ENCODE data around the gene NELFB. TPM values are rescaled to one million over a fixed set of nuclear protein-coding genes. Genes with fewer than 3 reads are reported as not detected.

Gene NELFB
- total RNA-seq, 4 donors from 2014 or later: 26.1 to 41.4 (median 35.2) TPM

DNA sequence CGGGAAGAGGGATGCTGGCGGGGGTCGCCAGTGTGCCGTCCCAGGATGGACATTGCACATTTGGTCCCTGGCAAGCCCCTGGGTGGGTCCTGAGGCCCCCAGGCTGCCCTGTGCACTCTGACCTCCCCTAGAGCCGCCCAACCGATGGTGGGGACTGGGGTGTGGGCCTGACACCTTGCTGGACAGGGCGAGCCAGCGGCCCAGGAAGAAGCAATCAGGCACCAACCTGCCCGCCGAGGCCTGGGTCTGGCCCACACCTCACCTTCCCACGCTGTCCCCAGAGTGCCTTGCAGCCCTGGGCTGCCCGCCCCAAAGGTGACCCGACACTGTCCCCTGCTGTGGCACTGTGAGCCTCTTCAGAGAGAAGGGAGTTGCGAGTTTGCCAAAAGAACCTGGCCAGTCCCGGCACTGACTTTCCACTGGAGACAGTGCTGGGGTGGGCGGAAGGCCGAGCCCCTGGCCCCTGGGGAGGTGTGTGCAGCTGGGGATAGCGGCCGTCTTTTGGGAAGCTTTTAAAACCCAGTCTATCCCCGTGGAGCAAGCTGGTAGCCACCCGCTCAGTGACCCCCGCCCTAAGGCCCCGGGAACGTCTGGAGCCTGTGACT is 58.9 kb downstream of the NELFB start:
- intact Hi-C loops (cut with DNase I): no loop called here
- H3K27ac ChIP-seq: peak overlapping the region; percentile 90 to 95 (median 92)
- peaks cover 44 to 88% (median 57%) of the 10 kb centered on the region in 3 donors for H3K4me1 ChIP-seq

DNA sequence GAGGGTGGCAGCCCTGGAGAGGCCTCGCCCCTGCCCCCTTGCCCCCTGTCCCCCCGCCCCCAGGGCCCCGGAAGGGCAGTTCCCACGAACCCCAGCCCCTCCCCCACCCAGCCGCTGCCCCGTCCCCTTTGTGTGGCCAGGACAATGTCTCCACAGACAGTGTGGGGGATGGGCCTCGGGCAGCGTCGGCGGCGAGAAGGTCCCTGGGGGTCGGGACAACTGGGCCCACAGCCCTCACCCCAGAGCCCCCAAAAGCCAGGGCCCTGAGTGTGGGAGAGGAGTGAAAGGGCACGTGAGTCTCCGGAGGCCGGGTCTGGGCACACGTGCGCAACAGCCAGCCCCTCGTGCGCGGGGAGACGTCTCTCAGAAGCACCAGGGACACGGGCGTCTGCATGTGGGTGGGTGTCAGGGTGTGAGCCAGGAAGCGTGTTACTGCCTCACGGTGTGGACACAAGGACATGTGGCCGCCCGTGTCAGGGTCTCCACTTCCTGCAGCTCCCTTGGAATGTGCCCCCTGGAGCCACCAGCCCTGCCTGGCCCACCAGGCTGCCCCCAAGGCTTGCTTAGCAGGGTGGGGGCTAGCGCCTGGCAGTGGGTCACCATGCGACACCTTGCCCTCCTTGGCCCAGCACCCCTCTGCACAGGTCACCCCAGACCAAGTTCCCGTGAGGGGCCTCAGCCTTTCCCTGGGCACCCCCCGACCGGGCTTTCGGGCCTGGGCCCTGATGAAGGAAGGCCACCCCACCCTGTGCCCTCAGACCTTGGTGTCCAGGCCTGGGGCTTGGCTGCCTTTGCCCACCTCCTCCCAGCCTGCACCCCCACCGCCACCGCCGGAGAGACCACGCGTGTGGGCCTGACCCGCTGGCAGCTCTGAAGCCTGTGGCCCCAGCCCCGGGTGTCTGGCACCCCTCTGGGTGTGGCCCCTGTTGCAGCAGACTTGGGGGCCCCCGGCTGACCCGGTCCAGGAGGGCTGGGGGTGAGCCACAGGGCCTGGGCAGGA is 59.7 kb downstream of the NELFB start:
- intact Hi-C loops (cut with DNase I): no loop called here
- peaks cover 0 to 29% (median 0%) of the 10 kb centered on the region in 4 donors for H3K27me3 ChIP-seq
- H3K4me3 ChIP-seq: no peak overlapping the region
- H3K36me3 ChIP-seq: no peaks in the 10 kb centered on the region
- DNase-seq: no peak
- WGBS, 2 donors: 80% methylated on average over 2 to 3 of the region's 42 CpGs
- TF ChIP-seq POLR2A (IDR thresholded peaks at IDR 0.05) (no peak), CTCF (IDR thresholded peaks at IDR 0.05) (no peak)
- peaks cover 44 to 91% (median 57%) of the 10 kb centered on the region in 3 donors for H3K4me1 ChIP-seq
- peak overlapping the region; percentile 90 to 95 (median 92) for H3K27ac ChIP-seq
- H3K9me3 ChIP-seq: no peaks in the 10 kb centered on the region

More for the DNA sequence above, 58.9 kb downstream of the NELFB start:
- TF ChIP-seq POLR2A (IDR thresholded peaks at IDR 0.05) (no peak), CTCF (IDR thresholded peaks at IDR 0.05) (peak in 1 of 6 experiments; percentile 50)
- Histone ChIP-seq H3K9me3 (no peaks in the 10 kb centered on the region), H3K27me3 (peaks cover 0 to 29% (median 0%) of the 10 kb centered on the region in 4 donors), H3K4me3 (no peak overlapping the region), H3K36me3 (no peaks in the 10 kb centered on the region)
- 89% methylated on average over 6 of the region's 24 CpGs; no CpG with 5 or more reads in 1 of the 2 donors for WGBS, 2 donors
- no peak for DNase-seq

DNA sequence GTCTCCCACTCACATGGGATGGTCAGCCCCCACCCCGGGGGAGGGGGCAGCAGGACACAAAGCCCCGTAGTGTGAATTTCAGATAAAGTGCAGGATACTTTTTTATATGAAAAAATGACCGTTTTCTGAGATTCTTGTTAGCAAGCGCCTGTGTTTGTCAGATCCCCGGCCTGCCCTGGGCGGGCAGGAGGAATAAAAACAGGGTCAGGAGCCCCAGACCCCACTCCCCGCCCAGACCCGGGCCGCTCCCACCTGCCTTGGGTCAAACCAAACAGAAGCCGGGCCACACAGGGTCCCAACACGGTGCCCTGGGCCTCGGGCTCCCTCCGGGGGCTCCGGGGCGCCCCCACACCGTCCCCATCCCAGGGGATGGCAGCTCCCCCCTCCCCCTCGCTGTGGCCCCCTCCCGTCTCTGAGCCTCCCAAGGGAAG is 60.5 kb downstream of the NELFB start:
- Histone ChIP-seq H3K27ac (peak overlapping the region; percentile 49 to 95 (median 84)), H3K27me3 (peaks cover 0 to 29% (median 0%) of the 10 kb centered on the region in 4 donors), H3K4me3 (peak overlapping the region; percentile 23 to 65 (median 36)), H3K9me3 (no peaks in the 10 kb centered on the region), H3K4me1 (peaks cover 47 to 91% (median 61%) of the 10 kb centered on the region in 3 donors), H3K36me3 (no peaks in the 10 kb centered on the region)
- TF ChIP-seq CTCF (IDR thresholded peaks at IDR 0.05): no peak
- no peak for TF ChIP-seq POLR2A (IDR thresholded peaks at IDR 0.05)
- intact Hi-C loops (cut with DNase I): no loop called here
- DNase-seq: no peak
- 20 to 29% methylated on average over 1 to 3 of the region's 18 CpGs for WGBS, 2 donors

- no peak for DNase-seq
- WGBS, 2 donors: 0 to 23% methylated on average over 1 to 9 of the region's 83 CpGs
- H3K27me3 ChIP-seq: peaks cover 0 to 29% (median 0%) of the 10 kb centered on the region in 4 donors
- peaks cover 46 to 89% (median 60%) of the 10 kb centered on the region in 3 donors for H3K4me1 ChIP-seq
- intact Hi-C loops (cut with DNase I): no loop called here
- no peaks in the 10 kb centered on the region for H3K36me3 ChIP-seq
- peak overlapping the region; percentile 23 to 65 (median 36) for H3K4me3 ChIP-seq
- H3K9me3 ChIP-seq: no peaks in the 10 kb centered on the region
- TF ChIP-seq POLR2A (IDR thresholded peaks at IDR 0.05): no peak
- TF ChIP-seq CTCF (IDR thresholded peaks at IDR 0.05): no peak
- H3K27ac ChIP-seq: peak overlapping the region; percentile 49 to 95 (median 84)
These were observed 61.2 kb downstream of the NELFB start for GRCh38 chr9:137316012-137316981.
